Neural cell (in vitro differentiated cells): ENCODE results near the gene MRGPRE. TPM values are rescaled to one million over a fixed set of nuclear protein-coding genes. Genes with fewer than 3 reads are reported as not detected.

Experiments used
- H2AFZ ChIP-seq: fragments of 200-600, 300-800 bp; sonication (generic), shearing (Covaris generic); 2 replicates; pipeline ENCODE4 v1.6.0; 2014; ENCODE audit warnings: low read depth, mild to moderate bottlenecking, antibody characterized with exemption, low read length, moderate library complexity
- H3F3A ChIP-seq: fragments of 200-600 bp; shearing (Covaris generic); 2 replicates; pipeline ENCODE4 v1.6.1; 2016; ENCODE audit warnings: mild to moderate bottlenecking, moderate library complexity, mixed read lengths, antibody characterized with exemption, low read length; ENCODE audit not compliant: insufficient read depth, poor library complexity, severe bottlenecking
- H3K27ac ChIP-seq: fragments of 200-600, 300-800 bp; sonication (generic), shearing (Covaris generic); 2 replicates; pipeline ENCODE4 v1.5.1; 2014; ENCODE audit warnings: mild to moderate bottlenecking, low read length, moderate library complexity
- H3K27me3 ChIP-seq: fragments of 300-800, 200-600 bp; sonication (generic), shearing (Covaris generic); 2 replicates; pipeline ENCODE4 v1.6.0; 2014; ENCODE audit warnings: mild to moderate bottlenecking, low read depth, low read length, moderate library complexity; ENCODE audit not compliant: insufficient read depth
- H3K36me3 ChIP-seq: fragments of 300-800, 200-600 bp; sonication (generic), shearing (Covaris generic); 2 replicates; pipeline ENCODE4 v1.5.1; 2014; ENCODE audit warnings: mild to moderate bottlenecking, antibody characterized with exemption, low read length, moderate library complexity; ENCODE audit not compliant: insufficient read depth
- H3K4me2 ChIP-seq: fragments of 300-800, 200-600 bp; sonication (generic), shearing (Covaris generic); 2 replicates; pipeline ENCODE4 v1.6.0; 2014; ENCODE audit warnings: mild to moderate bottlenecking, low read length
- H3K4me3 ChIP-seq: fragments of 300-800, 200-600 bp; sonication (generic), shearing (Covaris generic); 2 replicates; pipeline ENCODE4 v1.5.1; 2014; ENCODE audit warnings: mild to moderate bottlenecking, low read length, moderate library complexity
- H3K79me2 ChIP-seq: fragments of 200-600 bp; shearing (Covaris generic); replicated peaks from 2 replicates; pipeline ENCODE4 v1.6.0; 2014; ENCODE audit warnings: mild to moderate bottlenecking, low read length, moderate library complexity; ENCODE audit not compliant: insufficient read depth
- H3K9ac ChIP-seq: fragments of 300-800, 200-600 bp; sonication (generic), shearing (Covaris generic); 2 replicates; pipeline ENCODE4 v1.6.1; 2016; ENCODE audit warnings: mild to moderate bottlenecking, low read length, mixed read lengths
- H3K9me2 ChIP-seq: fragments of 200-600 bp; shearing (Covaris generic); 2 replicates; pipeline ENCODE4 v1.6.1; 2016; ENCODE audit warnings: mild to moderate bottlenecking, low read length, mixed read lengths; ENCODE audit not compliant: insufficient read depth
- H3K9me3 ChIP-seq: fragments of 200-600, 300-800 bp; sonication (generic), shearing (Covaris generic); 2 replicates; pipeline ENCODE4 v1.6.1; 2016; ENCODE audit warnings: mild to moderate bottlenecking, mixed run types, low read length, moderate library complexity, mixed read lengths
- H4K20me1 ChIP-seq: fragments of 200-600 bp; shearing (Covaris generic); 2 replicates; pipeline ENCODE4 v1.6.1; 2016; ENCODE audit warnings: mild to moderate bottlenecking, mixed run types; ENCODE audit not compliant: insufficient read depth
- EP300 ChIP-seq: fragments of 450-650 bp; conservative IDR thresholded peaks from 2 replicates; pipeline ENCODE4 v1.6.1; 2014; ENCODE audit warnings: antibody characterized with exemption, mild to moderate bottlenecking, moderate library complexity; ENCODE audit not compliant: poor library complexity, severe bottlenecking
- EZH2 ChIP-seq: fragments of 200-600, 300-800 bp; shearing (Covaris generic), sonication (generic); IDR thresholded peaks from 2 replicates; pipeline ENCODE4 v1.6.1; 2014; ENCODE audit warnings: antibody characterized with exemption, low read length, borderline replicate concordance, mild to moderate bottlenecking; ENCODE audit not compliant: insufficient read depth, poor library complexity, severe bottlenecking
- MXI1 ChIP-seq: fragments of 450-650 bp; conservative IDR thresholded peaks from 2 replicates; pipeline ENCODE4 v1.6.1; 2014; ENCODE audit warnings: antibody characterized with exemption, mild to moderate bottlenecking; ENCODE audit not compliant: poor library complexity, severe bottlenecking
- POLR2AphosphoS5 ChIP-seq: IDR thresholded peaks from 2 replicates; pipeline ENCODE4 v1.6.1; 2012
- RAD21 ChIP-seq: fragments of 450-650 bp; conservative IDR thresholded peaks from 2 replicates; pipeline ENCODE4 v1.6.1; 2014; ENCODE audit warnings: antibody characterized with exemption, mild to moderate bottlenecking, moderate library complexity
- REST ChIP-seq: IDR thresholded peaks from 2 replicates; pipeline ENCODE4 v1.6.1; 2012; ENCODE audit warnings: borderline replicate concordance
- SMC3 ChIP-seq: fragments of 450-650 bp; conservative IDR thresholded peaks from 2 replicates; pipeline ENCODE4 v1.6.1; 2014; ENCODE audit warnings: antibody characterized with exemption, mild to moderate bottlenecking, moderate library complexity; ENCODE audit not compliant: poor library complexity
- TAF1 ChIP-seq: IDR thresholded peaks from 2 replicates; pipeline ENCODE4 v1.6.1; 2012; ENCODE audit warnings: low read depth
- polyA plus RNA-seq: library from polyadenylated mRNA; depleted of rRNA; stranded (reverse); fragments of >200 nt; gene quantifications from 2 replicates; pipeline ENCODE4 v1.2.3, GENCODE V29; 2014
- TF ChIP-seq, protein P1 (sequence below): fragments of 450-650 bp; IDR thresholded peaks from 2 replicates; pipeline ENCODE4 v1.5.1; 2014; ENCODE audit warnings: antibody characterized with exemption, mild to moderate bottlenecking, moderate library complexity; ENCODE audit not compliant: poor library complexity, severe bottlenecking

MRGPRE gene
- polyA plus RNA-seq, 1 donor from 2014 or later: 0.28 TPM

DNA sequence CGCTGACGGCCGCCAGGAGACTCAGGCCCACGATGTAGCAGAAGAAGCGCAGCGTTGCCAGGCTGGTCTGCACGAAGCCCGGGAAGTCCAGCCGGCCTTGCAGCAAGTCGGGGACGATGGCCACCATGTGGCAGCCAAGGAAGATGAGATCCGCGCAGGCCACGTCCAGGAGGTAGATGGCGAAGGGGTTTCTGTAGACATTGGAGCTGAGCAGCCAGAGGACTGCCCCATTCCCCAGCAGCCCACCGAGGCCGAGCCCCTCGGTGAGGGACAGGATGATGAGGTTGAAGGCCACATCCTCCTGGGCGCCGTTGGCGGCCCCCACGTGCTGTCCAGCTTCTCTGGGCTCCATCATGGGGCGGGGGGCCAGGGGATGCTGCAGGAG is 3.8 kb downstream of the MRGPRE start:
- H3K4me2 ChIP-seq: no peak overlapping the region
- no peaks in the 10 kb centered on the region for H3K36me3 ChIP-seq
- H3K79me2 ChIP-seq: no peaks in the 10 kb centered on the region
- no peak overlapping the region for H3K9ac ChIP-seq
- no peak for TF ChIP-seq RAD21
- TF ChIP-seq MXI1: no peak
- TF ChIP-seq TAF1: no peak
- no peak for TF ChIP-seq EP300
- no peak for TF ChIP-seq POLR2AphosphoS5
- no peak for TF ChIP-seq EZH2
- no peak for TF ChIP-seq REST
- TF ChIP-seq, protein P1, sequence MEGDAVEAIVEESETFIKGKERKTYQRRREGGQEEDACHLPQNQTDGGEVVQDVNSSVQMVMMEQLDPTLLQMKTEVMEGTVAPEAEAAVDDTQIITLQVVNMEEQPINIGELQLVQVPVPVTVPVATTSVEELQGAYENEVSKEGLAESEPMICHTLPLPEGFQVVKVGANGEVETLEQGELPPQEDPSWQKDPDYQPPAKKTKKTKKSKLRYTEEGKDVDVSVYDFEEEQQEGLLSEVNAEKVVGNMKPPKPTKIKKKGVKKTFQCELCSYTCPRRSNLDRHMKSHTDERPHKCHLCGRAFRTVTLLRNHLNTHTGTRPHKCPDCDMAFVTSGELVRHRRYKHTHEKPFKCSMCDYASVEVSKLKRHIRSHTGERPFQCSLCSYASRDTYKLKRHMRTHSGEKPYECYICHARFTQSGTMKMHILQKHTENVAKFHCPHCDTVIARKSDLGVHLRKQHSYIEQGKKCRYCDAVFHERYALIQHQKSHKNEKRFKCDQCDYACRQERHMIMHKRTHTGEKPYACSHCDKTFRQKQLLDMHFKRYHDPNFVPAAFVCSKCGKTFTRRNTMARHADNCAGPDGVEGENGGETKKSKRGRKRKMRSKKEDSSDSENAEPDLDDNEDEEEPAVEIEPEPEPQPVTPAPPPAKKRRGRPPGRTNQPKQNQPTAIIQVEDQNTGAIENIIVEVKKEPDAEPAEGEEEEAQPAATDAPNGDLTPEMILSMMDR: no peak
- no peak for TF ChIP-seq SMC3
- H3K9me3 ChIP-seq: no peaks in the 10 kb centered on the region
- H4K20me1 ChIP-seq: no peaks in the 10 kb centered on the region
- no peak overlapping the region for H2AFZ ChIP-seq
- no peak overlapping the region for H3K27ac ChIP-seq
- no peaks in the 10 kb centered on the region for H3F3A ChIP-seq
- H3K27me3 ChIP-seq: no peaks in the 10 kb centered on the region
- no peak overlapping the region for H3K4me3 ChIP-seq
- H3K9me2 ChIP-seq: no peaks in the 10 kb centered on the region

GRCh38 chr11:3227568-3228444 is 4.4 kb downstream of the MRGPRE start:
- H3K27ac ChIP-seq: no peak overlapping the region
- H2AFZ ChIP-seq: no peak overlapping the region
- H3K27me3 ChIP-seq: no peaks in the 10 kb centered on the region
- no peak overlapping the region for H3K9ac ChIP-seq
- H3K4me3 ChIP-seq: no peak overlapping the region
- H3K4me2 ChIP-seq: no peak overlapping the region
- TF ChIP-seq POLR2AphosphoS5: no peak
- no peak for TF ChIP-seq MXI1
- TF ChIP-seq EZH2: no peak
- TF ChIP-seq TAF1: no peak
- TF ChIP-seq RAD21: no peak
- no peak for TF ChIP-seq SMC3
- TF ChIP-seq EP300: no peak
- H3K36me3 ChIP-seq: no peaks in the 10 kb centered on the region
- no peaks in the 10 kb centered on the region for H4K20me1 ChIP-seq
- no peaks in the 10 kb centered on the region for H3K79me2 ChIP-seq
- no peaks in the 10 kb centered on the region for H3F3A ChIP-seq
- no peaks in the 10 kb centered on the region for H3K9me2 ChIP-seq
- no peaks in the 10 kb centered on the region for H3K9me3 ChIP-seq
